ENCODE measurements around the gene OR6B1. TPM values are rescaled to one million over a fixed set of nuclear protein-coding genes. Genes with fewer than 3 reads are reported as not detected.

Gene OR6B1
- total and polyA plus RNA-seq, 2 of the 8 experiments (the other 6 are each of a cell fraction or from before 2014, with no cell fraction given) = not detected

GRCh38 chr7:143954135-143954534, 46.0 kb upstream of the OR6B1 start:
- no peak overlapping the region for H2BK15ac ChIP-seq (ENCODE audit: low read length)
- ChIA-PET POLR2A (ENCODE audit: partially characterized antibody) (no interaction called here), CTCF (ENCODE audit: partially characterized antibody) (no interaction called here)
- no peaks in the 10 kb centered on the region for H3K36me3 ChIP-seq (ENCODE audit: control insufficient read depth in 2 of 4, insufficient read depth in 4 of 4, low read length in 3 of 4)
- 92% methylated on average over 2 of the region's 2 CpGs; no CpG with 5 or more reads in 1 of the 2 experiments for WGBS, 2 experiments (ENCODE audit: extremely low coverage in 1 of 2, insufficient coverage in 1 of 2, insufficient read length in 1 of 2, insufficient replicate concordance in 2 of 2, low coverage in 1 of 2, low lambda C conversion rate in 2 of 2, missing lambda C conversion rate in 1 of 2)
- no peak overlapping the region for H3K4me2 ChIP-seq (ENCODE audit: insufficient read depth in 1 of 2, low read depth in 2 of 2, low read length in 2 of 2)
- H2AFZ ChIP-seq (ENCODE audit: low read length) = no peak overlapping the region
- peaks cover 0 to 4% (median 0%) of the 10 kb centered on the region in 4 experiments; a peak in 1 of 7 replicates for H3K4me1 ChIP-seq (replicated peaks in 1 of 4; ENCODE audit: control insufficient read depth in 3 of 4, insufficient read depth in 4 of 4, low read length in 3 of 4)
- no peak overlapping the region for H3K14ac ChIP-seq (ENCODE audit: insufficient read length)
- H3K27me3 ChIP-seq (replicated peaks in 1 of 4; ENCODE audit: control insufficient read depth in 3 of 4, extremely low read depth in 1 of 4, insufficient read depth in 3 of 4, low read length in 3 of 4) = no peaks in the 10 kb centered on the region
- TF ChIP-seq SP2 (IDR thresholded peaks at IDR 0.05; ENCODE audit: low read length) (no peak), JUN (IDR thresholded peaks at IDR 0.05; ENCODE audit: low read depth, low read length) (no peak), RXRA (IDR thresholded peaks at IDR 0.05; ENCODE audit: insufficient read depth, low read depth, low read length) (no peak), TBP (IDR thresholded peaks at IDR 0.05; ENCODE audit: low read depth, low read length) (no peak), SIN3A (conservative IDR thresholded peaks at IDR 0.05 in 1 of 2, IDR thresholded peaks at IDR 0.05 in 1 of 2; ENCODE audit: low read depth in 1 of 2, low read length in 2 of 2) (no peak), KDM1A (IDR thresholded peaks at IDR 0.05; ENCODE audit: borderline replicate concordance, low read length) (no peak), JUND (IDR thresholded peaks at IDR 0.05; ENCODE audit: low read length) (no peak), KDM5A (IDR thresholded peaks at IDR 0.05; ENCODE audit: low read length) (no peak), SUZ12 (IDR thresholded peaks at IDR 0.05; ENCODE audit: low read length) (no peak), CBX5 (IDR thresholded peaks at IDR 0.05; ENCODE audit: low read depth, low read length) (no peak), CTBP2 (IDR thresholded peaks at IDR 0.05; ENCODE audit: borderline replicate concordance, insufficient read depth, insufficient read length, low read length) (no peak), ZNF274 (IDR thresholded peaks at IDR 0.05; ENCODE audit: borderline replicate concordance, extremely low read depth, low read length) (no peak), SAP30 (IDR thresholded peaks at IDR 0.05; ENCODE audit: insufficient read depth, insufficient replicate concordance, low read length) (no peak), POLR2A (IDR thresholded peaks at IDR 0.05; ENCODE audit: control extremely low read depth in 1 of 2, low read depth in 2 of 2, low read length in 2 of 2) (no peak), SIX5 (IDR thresholded peaks at IDR 0.05; ENCODE audit: low read depth, low read length) (no peak)
- H4K20me1 ChIP-seq (replicated peaks in 1 of 2; ENCODE audit: control insufficient read depth in 1 of 2, insufficient read depth in 2 of 2, low read length in 2 of 2) = no peaks in the 10 kb centered on the region
- H3K27ac ChIP-seq (ENCODE audit: low read depth, low read length) = no peak overlapping the region
- no peak overlapping the region for H2BK120ac ChIP-seq (replicated peaks; ENCODE audit: low read depth, low read length)
- FAIRE-seq (no peak), DNase-seq (ENCODE audit: low read depth in 1 of 2, low spot score in 2 of 2) (no peak)
- no peak overlapping the region for H3K18ac ChIP-seq (ENCODE audit: extremely low read depth, low read length)
- no peak overlapping the region for H4K5ac ChIP-seq (ENCODE audit: insufficient read length, low read depth, low read length)
- H3K79me1 ChIP-seq (ENCODE audit: low read depth, low read length) = no peaks in the 10 kb centered on the region
- H3K56ac ChIP-seq (replicated peaks; ENCODE audit: insufficient read length, low read depth, low read length) = no peak overlapping the region
- no peak overlapping the region for H3K9ac ChIP-seq (replicated peaks in 1 of 4; ENCODE audit: extremely low read depth in 1 of 4, low read depth in 3 of 4, low read length in 3 of 4)
- H3K79me2 ChIP-seq (ENCODE audit: control insufficient read depth in 1 of 2, insufficient read depth in 2 of 2, low read length in 2 of 2) = no peaks in the 10 kb centered on the region
- no peak overlapping the region for H3K4ac ChIP-seq (replicated peaks; ENCODE audit: insufficient read length, low read depth, low read length)
- H2BK12ac ChIP-seq (ENCODE audit: low read depth, low read length) = no peak overlapping the region
- H2BK5ac ChIP-seq (ENCODE audit: low read depth, low read length) = no peak overlapping the region
- no peak overlapping the region for H2BK20ac ChIP-seq (ENCODE audit: low read length)
- H2AK5ac ChIP-seq (ENCODE audit: low read depth, low read length) = no peak overlapping the region
- H4K8ac ChIP-seq (ENCODE audit: extremely low read depth, insufficient read depth, low read length) = no peak overlapping the region
- H3K23ac ChIP-seq (ENCODE audit: insufficient read length) = no peak overlapping the region
- H4K91ac ChIP-seq (replicated peaks; ENCODE audit: insufficient read length, low read length) = no peak overlapping the region
- no peaks in the 10 kb centered on the region for H3K9me3 ChIP-seq (ENCODE audit: insufficient read depth in 2 of 2, low read depth in 1 of 2, low read length in 1 of 2)
- no peaks in the 10 kb centered on the region for H3K23me2 ChIP-seq (ENCODE audit: low read depth, low read length)
- H3K4me3 ChIP-seq (ENCODE audit: extremely low read depth in 1 of 4, insufficient read depth in 2 of 4, low read depth in 3 of 4, low read length in 4 of 4) = no peak overlapping the region

Data from H1 (cell line).